Endothelial cell of umbilical vein (primary cell): ENCODE data around the gene ZNF281. TPM values are rescaled to one million over a fixed set of nuclear protein-coding genes. Genes with fewer than 3 reads are reported as not detected.

Experiments used
- BruUV-seq: library from RNA; stranded (reverse); fragments of 400-500 nt; replicated peaks from 2 replicates; lab custom pipeline; 2021; lab: Mats Ljungman, UMichigan
- CTCF ChIA-PET: fragments of 300-600, 350-600 bp; sonication (Branson Sonifier 250); formaldehyde crosslinking; loops from one replicate; lab custom pipeline; 2021; ENCODE audit warnings: antibody characterized with exemption, inconsistent platforms; lab: Charles Lee
- POLR2A ChIA-PET: fragments of 300-600, 350-600 bp; sonication (Branson Sonifier 250); formaldehyde crosslinking; loops from one replicate; lab custom pipeline; 2021; ENCODE audit warnings: antibody characterized with exemption, inconsistent platforms; lab: Charles Lee
- DNase-seq: peaks from one replicate; pipeline ENCODE4 v3.0.0-alpha.2; 2011; ENCODE audit warnings: low read depth, low spot score
- FAIRE-seq: peaks from 2 replicates; lab custom pipeline; 2011; peaks lifted over from hg19 to GRCh38; lab: Jason Lieb, UNC
- H2AFZ ChIP-seq: 2 replicates; pipeline ENCODE4 v1.6.0; 2012; ENCODE audit warnings: low read depth, low read length, control low read depth, inconsistent platforms
- H3K27ac ChIP-seq: 2 replicates; pipeline ENCODE4 v1.5.1; 2011; ENCODE audit warnings: low read depth, mild to moderate bottlenecking, control low read depth, low read length, moderate library complexity; ENCODE audit not compliant: insufficient read depth
- H3K27me3 ChIP-seq, 2 experiments: 2 replicates each; pipeline versions ENCODE4 v1.6.0 to v1.6.1; 2011; ENCODE audit warnings: low read length in 2 of 2, mixed read lengths in 1 of 2; ENCODE audit not compliant: control insufficient read depth in 2 of 2, insufficient read depth in 2 of 2
- H3K36me3 ChIP-seq, 2 experiments: 2 replicates in 1 of 2; 3 replicates in 1 of 2; pipeline ENCODE4 v1.5.1; 2011; ENCODE audit warnings: low read length in 2 of 2, mild to moderate bottlenecking in 1 of 2, moderate library complexity in 1 of 2; ENCODE audit not compliant: control insufficient read depth in 2 of 2, insufficient read depth in 2 of 2; ENCODE audit errors: extremely low read depth in 1 of 2
- H3K4me1 ChIP-seq: 3 replicates; pipeline ENCODE4 v1.5.1; 2011; ENCODE audit warnings: mild to moderate bottlenecking, low read length; ENCODE audit not compliant: control insufficient read depth, insufficient read depth; ENCODE audit errors: extremely low read depth
- H3K4me2 ChIP-seq: 2 replicates; pipeline ENCODE4 v1.6.1; 2011; ENCODE audit warnings: low read length, control low read depth, mixed read lengths; ENCODE audit not compliant: insufficient read depth
- H3K4me3 ChIP-seq, 3 experiments: fragments of 200-600 bp in 1 of 3; sonication (generic), shearing (Covaris generic) in 1 of 3; replicated peaks in 1 of 3; 2 replicates each; pipeline ENCODE4 v1.5.1; 2011 to 2016; ENCODE audit warnings: control low read depth in 3 of 3, low read length in 3 of 3, mild to moderate bottlenecking in 2 of 3, inconsistent platforms in 1 of 3, low read depth in 1 of 3, moderate library complexity in 1 of 3; ENCODE audit not compliant: insufficient read depth in 1 of 3
- H3K79me2 ChIP-seq: 2 replicates; pipeline ENCODE4 v1.6.0; 2012; ENCODE audit warnings: low read length, inconsistent platforms; ENCODE audit not compliant: control insufficient read depth, insufficient read depth
- H3K9ac ChIP-seq: replicated peaks from 2 replicates; pipeline ENCODE3; 2011; ENCODE audit warnings: low read length, control low read depth; ENCODE audit not compliant: insufficient read depth; ENCODE audit errors: extremely low read depth
- H3K9me1 ChIP-seq: replicated peaks from 3 replicates; pipeline ENCODE4 v1.6.0; 2011; ENCODE audit warnings: mild to moderate bottlenecking, low read length; ENCODE audit not compliant: control insufficient read depth, insufficient read depth; ENCODE audit errors: extremely low read depth
- H3K9me3 ChIP-seq: replicated peaks from 2 replicates; pipeline ENCODE4 v1.5.1; 2012; ENCODE audit warnings: low read length, inconsistent platforms; ENCODE audit not compliant: control insufficient read depth, insufficient read depth
- H4K20me1 ChIP-seq: replicated peaks from 2 replicates; pipeline ENCODE3; 2011; ENCODE audit warnings: mild to moderate bottlenecking, low read length; ENCODE audit not compliant: control insufficient read depth, insufficient read depth; ENCODE audit errors: extremely low read depth
- EZH2 ChIP-seq: IDR thresholded peaks from 2 replicates; pipeline ENCODE4 v1.6.1; 2012; ENCODE audit warnings: borderline replicate concordance, low read depth, mild to moderate bottlenecking, moderate library complexity, low read length, inconsistent platforms; ENCODE audit not compliant: severe bottlenecking
- FOS ChIP-seq: IDR thresholded peaks from 2 replicates; pipeline ENCODE4 v1.6.1; 2011; ENCODE audit warnings: mild to moderate bottlenecking, low read length, moderate library complexity, borderline replicate concordance; ENCODE audit not compliant: insufficient read depth
- MYC ChIP-seq: IDR thresholded peaks from one replicate; pipeline ENCODE4 v1.6.1; 2011; ENCODE audit warnings: mild to moderate bottlenecking, low read depth, low read length
- dilution Hi-C: fragments of 300-500 bp; cut with MboI; formaldehyde crosslinking; loops from one replicate; pipeline ENCODE4 v1.15.0; 2019; ENCODE audit warnings: low sequenced_read_pairs; ENCODE audit not compliant: extremely low pct_ligation_motif_present
- intact Hi-C: fragments of 100-400 bp; cut with micrococcal nuclease; formaldehyde crosslinking; loops from one replicate; pipeline ENCODE4 v1.10.0; 2022
- polyA plus RNA-seq, 4 experiments: library from polyadenylated mRNA; depleted of rRNA in 3 of 4; stranded (reverse) in 3 of 4; unstranded in 1 of 4; fragments of >200 nt; gene quantifications; 2 replicates each; pipeline versions ENCODE4 v1.2.1 to v1.2.3, GENCODE V29; 2011 to 2012; ENCODE audit warnings: missing spikeins in 1 of 4
- total RNA-seq: library from RNA; stranded (reverse); gene quantifications from 2 replicates; pipeline ENCODE4 v1.2.3, GENCODE V29; 2021
- TF ChIP-seq, protein P1 (sequence below), 2 donors: IDR thresholded peaks; 1 replicate in 1 of 2; 2 replicates in 1 of 2; pipeline ENCODE4 v1.5.1; 2011; ENCODE audit warnings: low read length in 2 of 2, mild to moderate bottlenecking in 2 of 2, moderate library complexity in 2 of 2, control low read depth in 1 of 2, inconsistent platforms in 1 of 2, low read depth in 1 of 2; ENCODE audit not compliant: insufficient read depth in 1 of 2; ENCODE audit errors: extremely low read depth in 1 of 2

The ZNF281 gene
- total and polyA plus RNA-seq, 2 donors (not counting 3 experiments of a cell fraction or from before 2014, with no cell fraction given) = 5.2 to 22.3 TPM

DNA sequence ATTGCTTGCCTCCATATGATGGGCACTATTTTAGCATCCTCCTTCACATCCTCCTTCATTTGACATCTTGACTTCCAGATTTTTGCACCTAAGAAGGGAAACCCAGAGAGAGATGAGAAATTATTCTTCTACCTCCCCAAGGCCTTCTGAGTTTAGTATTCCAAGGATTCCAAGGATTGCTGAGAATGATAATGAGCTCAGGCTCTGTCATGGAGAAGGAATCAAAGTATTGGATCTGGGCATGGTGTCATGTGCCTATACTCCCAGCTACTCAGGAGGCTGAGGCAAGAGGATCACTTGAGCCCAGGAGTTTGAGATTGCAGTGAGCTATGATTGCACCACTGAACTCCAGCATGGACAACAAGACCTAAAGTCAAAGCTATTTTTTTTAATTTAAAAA lies 26.6 kb upstream of the ZNF281 start:
- Histone ChIP-seq H4K20me1 (no peaks in the 10 kb centered on the region), H3K4me3 (no peak overlapping the region), H3K9ac (no peak overlapping the region), H3K4me2 (no peak overlapping the region), H3K79me2 (no peaks in the 10 kb centered on the region), H3K4me1 (no peaks in the 10 kb centered on the region), H3K27me3 (no peaks in the 10 kb centered on the region), H3K27ac (no peak overlapping the region), H3K9me1 (no peaks in the 10 kb centered on the region), H3K36me3 (no peaks in the 10 kb centered on the region), H2AFZ (no peak overlapping the region), H3K9me3 (no peaks in the 10 kb centered on the region)
- DNase-seq = no peak
- intact Hi-C loops = no loop called here
- CTCF ChIA-PET = interaction anchor here (1.0 to 1.3 kb wide), 2 partner anchors 20 to 27 kb away, joined by 3 read pairs; partner anchors contain the start of gene ZNF281
- dilution Hi-C loops = no loop called here
- TF ChIP-seq FOS = no peak
- no peak for FAIRE-seq
- BruUV-seq = no TSS peak
- POLR2A ChIA-PET = interaction anchor here (0.7 kb wide), 1 partner anchor 123 kb away, joined by 4 read pairs; no protein-coding TSS in a partner anchor

DNA sequence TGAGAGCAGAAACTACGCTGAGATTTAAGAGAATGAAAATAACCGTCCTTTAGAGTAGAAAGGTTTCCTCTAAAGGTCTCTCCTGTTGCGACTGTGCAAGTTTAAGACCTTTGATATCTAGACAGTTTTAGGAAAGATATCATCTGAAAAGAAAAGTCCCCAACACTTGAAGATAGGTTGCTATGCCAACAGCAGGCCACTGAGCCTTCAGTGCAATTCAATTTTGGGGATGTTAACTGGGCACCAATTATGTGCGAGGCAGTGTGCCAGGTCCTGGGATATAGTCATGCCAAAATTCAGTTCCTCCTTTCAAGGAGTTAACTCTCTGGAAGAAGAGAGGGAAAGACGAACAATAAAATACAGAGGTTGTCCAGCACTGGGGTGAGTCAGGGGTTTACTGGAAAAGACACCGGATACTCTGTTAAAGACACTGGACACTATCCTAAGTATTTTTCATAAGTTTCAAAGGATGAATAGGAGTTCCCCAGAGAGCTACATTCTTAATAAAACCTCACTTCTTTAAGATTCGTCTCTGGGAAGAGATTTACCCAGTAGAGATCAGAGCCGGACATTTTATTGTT lies 25.5 kb upstream of the ZNF281 start:
- H4K20me1 ChIP-seq = no peaks in the 10 kb centered on the region
- no TSS peak for BruUV-seq
- CTCF ChIA-PET = interaction anchor here (1.0 to 1.3 kb wide), 2 partner anchors 19 to 25 kb away, joined by 3 read pairs; partner anchors contain the start of gene ZNF281
- H3K79me2 ChIP-seq = no peaks in the 10 kb centered on the region
- H2AFZ ChIP-seq = no peak overlapping the region
- POLR2A ChIA-PET = no interaction called here
- DNase-seq (no peak), FAIRE-seq (no peak)
- no peaks in the 10 kb centered on the region for H3K36me3 ChIP-seq
- H3K9me3 ChIP-seq = no peaks in the 10 kb centered on the region
- no peak overlapping the region for H3K4me2 ChIP-seq
- H3K27me3 ChIP-seq = no peaks in the 10 kb centered on the region
- H3K9me1 ChIP-seq = no peaks in the 10 kb centered on the region
- TF ChIP-seq MYC = no peak
- TF ChIP-seq, protein P1, sequence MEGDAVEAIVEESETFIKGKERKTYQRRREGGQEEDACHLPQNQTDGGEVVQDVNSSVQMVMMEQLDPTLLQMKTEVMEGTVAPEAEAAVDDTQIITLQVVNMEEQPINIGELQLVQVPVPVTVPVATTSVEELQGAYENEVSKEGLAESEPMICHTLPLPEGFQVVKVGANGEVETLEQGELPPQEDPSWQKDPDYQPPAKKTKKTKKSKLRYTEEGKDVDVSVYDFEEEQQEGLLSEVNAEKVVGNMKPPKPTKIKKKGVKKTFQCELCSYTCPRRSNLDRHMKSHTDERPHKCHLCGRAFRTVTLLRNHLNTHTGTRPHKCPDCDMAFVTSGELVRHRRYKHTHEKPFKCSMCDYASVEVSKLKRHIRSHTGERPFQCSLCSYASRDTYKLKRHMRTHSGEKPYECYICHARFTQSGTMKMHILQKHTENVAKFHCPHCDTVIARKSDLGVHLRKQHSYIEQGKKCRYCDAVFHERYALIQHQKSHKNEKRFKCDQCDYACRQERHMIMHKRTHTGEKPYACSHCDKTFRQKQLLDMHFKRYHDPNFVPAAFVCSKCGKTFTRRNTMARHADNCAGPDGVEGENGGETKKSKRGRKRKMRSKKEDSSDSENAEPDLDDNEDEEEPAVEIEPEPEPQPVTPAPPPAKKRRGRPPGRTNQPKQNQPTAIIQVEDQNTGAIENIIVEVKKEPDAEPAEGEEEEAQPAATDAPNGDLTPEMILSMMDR (IDR thresholded peaks at IDR 0.05; ENCODE audit: extremely low read depth in 1 of 2, insufficient read depth in 1 of 2, low read depth in 1 of 2, low read length in 2 of 2) = no peak
- no peak for TF ChIP-seq EZH2
- H3K4me3 ChIP-seq = no peak overlapping the region
- no peak overlapping the region for H3K27ac ChIP-seq
- H3K4me1 ChIP-seq = no peaks in the 10 kb centered on the region
- dilution Hi-C loops (no loop called here), intact Hi-C loops (no loop called here)
- H3K9ac ChIP-seq = no peak overlapping the region
